ENCODE data around the gene DCDC2C.

DCDC2C gene

GRCh38 chr2:3895021-3895420 lies 191.6 kb downstream of the DCDC2C start:
- no peak for DNase-seq (ENCODE audit: low spot score)
